ENCODE data around the gene ADGRG6.

Gene ADGRG6

GRCh38 chr6:142378138-142378875 lies 76.5 kb downstream of the ADGRG6 start (continued):
- TF ChIP-seq ZBTB44 (tag by site-specific recombination; IDR thresholded peaks at IDR 0.05) (peak; percentile 90), ZNF398 (tag by site-specific recombination; IDR thresholded peaks at IDR 0.05) (peak; percentile 35; the same call in 1 of the 2 replicates), ZNF76 (tag by site-specific recombination; IDR thresholded peaks at IDR 0.05; ENCODE audit: borderline replicate concordance, low read depth) (no peak), ZBTB8A (tag by site-specific recombination; IDR thresholded peaks at IDR 0.05) (peak; percentile 82), ZSCAN30 (tag by site-specific recombination; IDR thresholded peaks at IDR 0.05) (peak; percentile 63; the same call in 1 of the 2 replicates), OVOL3 (tag by site-specific recombination; IDR thresholded peaks at IDR 0.05) (no peak), YY1 (tag by site-specific recombination; IDR thresholded peaks at IDR 0.05) (no peak), KLF1 (tag by site-specific recombination; IDR thresholded peaks at IDR 0.05) (no peak), ZNF394 (tag by site-specific recombination; IDR thresholded peaks at IDR 0.05; ENCODE audit: borderline replicate concordance) (peak; percentile 61; the same call in 1 of the 2 replicates), SP2 (tag by site-specific recombination; IDR thresholded peaks at IDR 0.05) (0 out of 2 replicates have a peak, but pooled peaks have one; percentile 8), MYNN (tag by site-specific recombination; IDR thresholded peaks at IDR 0.05; ENCODE audit: borderline replicate concordance) (peak; percentile 97), ZNF837 (tag by site-specific recombination; IDR thresholded peaks at IDR 0.05) (no peak), ZNF23 (tag by site-specific recombination; IDR thresholded peaks at IDR 0.05; ENCODE audit: borderline replicate concordance) (no peak), MZF1 (tag by site-specific recombination; IDR thresholded peaks at IDR 0.05; ENCODE audit: borderline replicate concordance) (peak; percentile 63), OSR2 (tag by site-specific recombination; IDR thresholded peaks at IDR 0.05) (peak; percentile 61)
- TF ChIP-seq, protein P1, sequence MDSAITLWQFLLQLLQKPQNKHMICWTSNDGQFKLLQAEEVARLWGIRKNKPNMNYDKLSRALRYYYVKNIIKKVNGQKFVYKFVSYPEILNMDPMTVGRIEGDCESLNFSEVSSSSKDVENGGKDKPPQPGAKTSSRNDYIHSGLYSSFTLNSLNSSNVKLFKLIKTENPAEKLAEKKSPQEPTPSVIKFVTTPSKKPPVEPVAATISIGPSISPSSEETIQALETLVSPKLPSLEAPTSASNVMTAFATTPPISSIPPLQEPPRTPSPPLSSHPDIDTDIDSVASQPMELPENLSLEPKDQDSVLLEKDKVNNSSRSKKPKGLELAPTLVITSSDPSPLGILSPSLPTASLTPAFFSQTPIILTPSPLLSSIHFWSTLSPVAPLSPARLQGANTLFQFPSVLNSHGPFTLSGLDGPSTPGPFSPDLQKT (IDR thresholded peaks at IDR 0.05; ENCODE audit: borderline replicate concordance, low read depth, low read length) = no peak
- TF ChIP-seq, protein P2, sequence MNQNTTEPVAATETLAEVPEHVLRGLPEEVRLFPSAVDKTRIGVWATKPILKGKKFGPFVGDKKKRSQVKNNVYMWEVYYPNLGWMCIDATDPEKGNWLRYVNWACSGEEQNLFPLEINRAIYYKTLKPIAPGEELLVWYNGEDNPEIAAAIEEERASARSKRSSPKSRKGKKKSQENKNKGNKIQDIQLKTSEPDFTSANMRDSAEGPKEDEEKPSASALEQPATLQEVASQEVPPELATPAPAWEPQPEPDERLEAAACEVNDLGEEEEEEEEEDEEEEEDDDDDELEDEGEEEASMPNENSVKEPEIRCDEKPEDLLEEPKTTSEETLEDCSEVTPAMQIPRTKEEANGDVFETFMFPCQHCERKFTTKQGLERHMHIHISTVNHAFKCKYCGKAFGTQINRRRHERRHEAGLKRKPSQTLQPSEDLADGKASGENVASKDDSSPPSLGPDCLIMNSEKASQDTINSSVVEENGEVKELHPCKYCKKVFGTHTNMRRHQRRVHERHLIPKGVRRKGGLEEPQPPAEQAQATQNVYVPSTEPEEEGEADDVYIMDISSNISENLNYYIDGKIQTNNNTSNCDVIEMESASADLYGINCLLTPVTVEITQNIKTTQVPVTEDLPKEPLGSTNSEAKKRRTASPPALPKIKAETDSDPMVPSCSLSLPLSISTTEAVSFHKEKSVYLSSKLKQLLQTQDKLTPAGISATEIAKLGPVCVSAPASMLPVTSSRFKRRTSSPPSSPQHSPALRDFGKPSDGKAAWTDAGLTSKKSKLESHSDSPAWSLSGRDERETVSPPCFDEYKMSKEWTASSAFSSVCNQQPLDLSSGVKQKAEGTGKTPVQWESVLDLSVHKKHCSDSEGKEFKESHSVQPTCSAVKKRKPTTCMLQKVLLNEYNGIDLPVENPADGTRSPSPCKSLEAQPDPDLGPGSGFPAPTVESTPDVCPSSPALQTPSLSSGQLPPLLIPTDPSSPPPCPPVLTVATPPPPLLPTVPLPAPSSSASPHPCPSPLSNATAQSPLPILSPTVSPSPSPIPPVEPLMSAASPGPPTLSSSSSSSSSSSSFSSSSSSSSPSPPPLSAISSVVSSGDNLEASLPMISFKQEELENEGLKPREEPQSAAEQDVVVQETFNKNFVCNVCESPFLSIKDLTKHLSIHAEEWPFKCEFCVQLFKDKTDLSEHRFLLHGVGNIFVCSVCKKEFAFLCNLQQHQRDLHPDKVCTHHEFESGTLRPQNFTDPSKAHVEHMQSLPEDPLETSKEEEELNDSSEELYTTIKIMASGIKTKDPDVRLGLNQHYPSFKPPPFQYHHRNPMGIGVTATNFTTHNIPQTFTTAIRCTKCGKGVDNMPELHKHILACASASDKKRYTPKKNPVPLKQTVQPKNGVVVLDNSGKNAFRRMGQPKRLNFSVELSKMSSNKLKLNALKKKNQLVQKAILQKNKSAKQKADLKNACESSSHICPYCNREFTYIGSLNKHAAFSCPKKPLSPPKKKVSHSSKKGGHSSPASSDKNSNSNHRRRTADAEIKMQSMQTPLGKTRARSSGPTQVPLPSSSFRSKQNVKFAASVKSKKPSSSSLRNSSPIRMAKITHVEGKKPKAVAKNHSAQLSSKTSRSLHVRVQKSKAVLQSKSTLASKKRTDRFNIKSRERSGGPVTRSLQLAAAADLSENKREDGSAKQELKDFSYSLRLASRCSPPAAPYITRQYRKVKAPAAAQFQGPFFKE (tag by site-specific recombination; IDR thresholded peaks at IDR 0.05; ENCODE audit: borderline replicate concordance) = no peak
- TF ChIP-seq, protein P3, sequence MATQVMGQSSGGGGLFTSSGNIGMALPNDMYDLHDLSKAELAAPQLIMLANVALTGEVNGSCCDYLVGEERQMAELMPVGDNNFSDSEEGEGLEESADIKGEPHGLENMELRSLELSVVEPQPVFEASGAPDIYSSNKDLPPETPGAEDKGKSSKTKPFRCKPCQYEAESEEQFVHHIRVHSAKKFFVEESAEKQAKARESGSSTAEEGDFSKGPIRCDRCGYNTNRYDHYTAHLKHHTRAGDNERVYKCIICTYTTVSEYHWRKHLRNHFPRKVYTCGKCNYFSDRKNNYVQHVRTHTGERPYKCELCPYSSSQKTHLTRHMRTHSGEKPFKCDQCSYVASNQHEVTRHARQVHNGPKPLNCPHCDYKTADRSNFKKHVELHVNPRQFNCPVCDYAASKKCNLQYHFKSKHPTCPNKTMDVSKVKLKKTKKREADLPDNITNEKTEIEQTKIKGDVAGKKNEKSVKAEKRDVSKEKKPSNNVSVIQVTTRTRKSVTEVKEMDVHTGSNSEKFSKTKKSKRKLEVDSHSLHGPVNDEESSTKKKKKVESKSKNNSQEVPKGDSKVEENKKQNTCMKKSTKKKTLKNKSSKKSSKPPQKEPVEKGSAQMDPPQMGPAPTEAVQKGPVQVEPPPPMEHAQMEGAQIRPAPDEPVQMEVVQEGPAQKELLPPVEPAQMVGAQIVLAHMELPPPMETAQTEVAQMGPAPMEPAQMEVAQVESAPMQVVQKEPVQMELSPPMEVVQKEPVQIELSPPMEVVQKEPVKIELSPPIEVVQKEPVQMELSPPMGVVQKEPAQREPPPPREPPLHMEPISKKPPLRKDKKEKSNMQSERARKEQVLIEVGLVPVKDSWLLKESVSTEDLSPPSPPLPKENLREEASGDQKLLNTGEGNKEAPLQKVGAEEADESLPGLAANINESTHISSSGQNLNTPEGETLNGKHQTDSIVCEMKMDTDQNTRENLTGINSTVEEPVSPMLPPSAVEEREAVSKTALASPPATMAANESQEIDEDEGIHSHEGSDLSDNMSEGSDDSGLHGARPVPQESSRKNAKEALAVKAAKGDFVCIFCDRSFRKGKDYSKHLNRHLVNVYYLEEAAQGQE (tag by site-specific recombination; IDR thresholded peaks at IDR 0.05) = no peak
- TF ChIP-seq, protein P4, sequence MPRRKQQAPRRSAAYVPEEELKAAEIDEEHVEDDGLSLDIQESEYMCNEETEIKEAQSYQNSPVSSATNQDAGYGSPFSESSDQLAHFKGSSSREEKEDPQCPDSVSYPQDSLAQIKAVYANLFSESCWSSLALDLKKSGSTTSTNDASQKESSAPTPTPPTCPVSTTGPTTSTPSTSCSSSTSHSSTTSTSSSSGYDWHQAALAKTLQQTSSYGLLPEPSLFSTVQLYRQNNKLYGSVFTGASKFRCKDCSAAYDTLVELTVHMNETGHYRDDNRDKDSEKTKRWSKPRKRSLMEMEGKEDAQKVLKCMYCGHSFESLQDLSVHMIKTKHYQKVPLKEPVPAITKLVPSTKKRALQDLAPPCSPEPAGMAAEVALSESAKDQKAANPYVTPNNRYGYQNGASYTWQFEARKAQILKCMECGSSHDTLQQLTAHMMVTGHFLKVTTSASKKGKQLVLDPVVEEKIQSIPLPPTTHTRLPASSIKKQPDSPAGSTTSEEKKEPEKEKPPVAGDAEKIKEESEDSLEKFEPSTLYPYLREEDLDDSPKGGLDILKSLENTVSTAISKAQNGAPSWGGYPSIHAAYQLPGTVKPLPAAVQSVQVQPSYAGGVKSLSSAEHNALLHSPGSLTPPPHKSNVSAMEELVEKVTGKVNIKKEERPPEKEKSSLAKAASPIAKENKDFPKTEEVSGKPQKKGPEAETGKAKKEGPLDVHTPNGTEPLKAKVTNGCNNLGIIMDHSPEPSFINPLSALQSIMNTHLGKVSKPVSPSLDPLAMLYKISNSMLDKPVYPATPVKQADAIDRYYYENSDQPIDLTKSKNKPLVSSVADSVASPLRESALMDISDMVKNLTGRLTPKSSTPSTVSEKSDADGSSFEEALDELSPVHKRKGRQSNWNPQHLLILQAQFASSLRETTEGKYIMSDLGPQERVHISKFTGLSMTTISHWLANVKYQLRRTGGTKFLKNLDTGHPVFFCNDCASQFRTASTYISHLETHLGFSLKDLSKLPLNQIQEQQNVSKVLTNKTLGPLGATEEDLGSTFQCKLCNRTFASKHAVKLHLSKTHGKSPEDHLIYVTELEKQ (tag by site-specific recombination; IDR thresholded peaks at IDR 0.05; ENCODE audit: borderline replicate concordance) = no peak
